Uterus (tissue), 2 donors: ENCODE measurements around the gene NOTCH1.

Source experiments
- POLR2A ChIP-seq, 2 donors: fragments of 450-650 bp; IDR thresholded peaks; one replicate each; pipeline ENCODE4 v1.6.1; 2016; ENCODE audit warnings: antibody characterized with exemption in 2 of 2, mild to moderate bottlenecking in 1 of 2, moderate library complexity in 1 of 2
- TF ChIP-seq, protein P1 (sequence below), 4 experiments: fragments of 200-600 bp in 2 of 4; fragments of 450-650 bp in 2 of 4; sonication (generic) in 2 of 4; IDR thresholded peaks; one replicate each; pipeline ENCODE4 v1.5.1; 2016 to 2019; ENCODE audit warnings: antibody characterized with exemption in 4 of 4, mild to moderate bottlenecking in 2 of 4, moderate library complexity in 1 of 4

DNA sequence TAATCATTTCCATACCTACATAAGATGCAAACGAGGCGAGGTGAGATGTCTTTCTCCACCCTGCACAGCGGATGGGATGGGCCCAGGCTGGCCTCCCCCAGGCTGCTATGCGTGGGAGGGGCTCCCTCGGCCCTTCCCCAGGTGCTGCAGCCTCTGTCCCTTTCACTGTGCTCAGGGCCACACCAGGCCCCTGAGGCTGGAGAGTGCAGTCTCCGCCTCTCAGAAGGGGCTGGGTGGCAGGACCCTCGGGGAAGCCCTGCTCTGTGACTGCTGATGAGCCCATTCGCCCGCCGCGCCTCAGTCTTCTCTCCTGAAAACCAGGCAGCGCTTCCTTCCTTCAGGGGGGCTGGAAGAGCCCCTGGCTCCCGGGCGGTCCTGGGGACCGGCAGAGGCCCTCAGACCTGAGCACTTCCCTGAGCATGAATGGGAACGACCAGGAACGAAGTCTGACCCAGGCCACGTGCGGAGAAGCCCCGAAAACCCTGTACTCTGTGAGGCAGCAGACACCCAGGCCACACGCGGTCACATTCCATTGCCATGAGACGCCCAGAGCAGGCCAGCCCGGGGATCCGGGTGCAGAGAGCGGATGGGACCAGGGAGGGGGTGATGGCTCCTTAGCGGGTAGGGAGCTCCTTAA, 21.9 kb upstream of the NOTCH1 start:
- TF ChIP-seq, protein P1, sequence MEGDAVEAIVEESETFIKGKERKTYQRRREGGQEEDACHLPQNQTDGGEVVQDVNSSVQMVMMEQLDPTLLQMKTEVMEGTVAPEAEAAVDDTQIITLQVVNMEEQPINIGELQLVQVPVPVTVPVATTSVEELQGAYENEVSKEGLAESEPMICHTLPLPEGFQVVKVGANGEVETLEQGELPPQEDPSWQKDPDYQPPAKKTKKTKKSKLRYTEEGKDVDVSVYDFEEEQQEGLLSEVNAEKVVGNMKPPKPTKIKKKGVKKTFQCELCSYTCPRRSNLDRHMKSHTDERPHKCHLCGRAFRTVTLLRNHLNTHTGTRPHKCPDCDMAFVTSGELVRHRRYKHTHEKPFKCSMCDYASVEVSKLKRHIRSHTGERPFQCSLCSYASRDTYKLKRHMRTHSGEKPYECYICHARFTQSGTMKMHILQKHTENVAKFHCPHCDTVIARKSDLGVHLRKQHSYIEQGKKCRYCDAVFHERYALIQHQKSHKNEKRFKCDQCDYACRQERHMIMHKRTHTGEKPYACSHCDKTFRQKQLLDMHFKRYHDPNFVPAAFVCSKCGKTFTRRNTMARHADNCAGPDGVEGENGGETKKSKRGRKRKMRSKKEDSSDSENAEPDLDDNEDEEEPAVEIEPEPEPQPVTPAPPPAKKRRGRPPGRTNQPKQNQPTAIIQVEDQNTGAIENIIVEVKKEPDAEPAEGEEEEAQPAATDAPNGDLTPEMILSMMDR (IDR thresholded peaks at IDR 0.05), result no peak
- TF ChIP-seq POLR2A (IDR thresholded peaks at IDR 0.05), result no peak
